GM10266 (cell line): ENCODE results near the gene GOPC.

Source experiments
- DNase-seq: peaks from one replicate; pipeline ENCODE4 v3.0.0; 2012; ENCODE audit errors: extremely low spot score
- CTCF ChIP-seq: IDR thresholded peaks from 2 replicates; pipeline ENCODE4 v1.5.1; 2012; ENCODE audit warnings: mild to moderate bottlenecking, low read depth; ENCODE audit not compliant: control insufficient read depth, insufficient read depth; ENCODE audit errors: missing control alignments

The GOPC gene

GRCh38 chr6:117542493-117542892 lies 59.8 kb downstream of the GOPC start:
- TF ChIP-seq CTCF: no peak
- no peak for DNase-seq

- no peak for TF ChIP-seq CTCF
- DNase-seq: no peak
These were observed 61.6 kb downstream of the GOPC start for GRCh38 chr6:117540670-117541069.

GRCh38 chr6:117538615-117539014 lies 63.7 kb downstream of the GOPC start:
- no peak for DNase-seq
- TF ChIP-seq CTCF: no peak

GRCh38 chr6:117536317-117536716 lies 66.0 kb downstream of the GOPC start:
- TF ChIP-seq CTCF: no peak
- no peak for DNase-seq

GRCh38 chr6:117534974-117535373 lies 67.3 kb downstream of the GOPC start:
- TF ChIP-seq CTCF: no peak
- no peak for DNase-seq

GRCh38 chr6:117533775-117534174 lies 68.5 kb downstream of the GOPC start:
- no peak for TF ChIP-seq CTCF
- no peak for DNase-seq

GRCh38 chr6:117531809-117532725 lies 70.2 kb downstream of the GOPC start:
- no peak for DNase-seq
- no peak for TF ChIP-seq CTCF
